LNCAP (cell line): ENCODE data around the gene LPP.

Experiments
- TF ChIP-seq, protein P1 (sequence below): fragments of 450-650 bp; IDR thresholded peaks from 2 replicates; pipeline ENCODE4 v1.5.1; 2017; ENCODE audit warnings: mild to moderate bottlenecking

The LPP gene

DNA sequence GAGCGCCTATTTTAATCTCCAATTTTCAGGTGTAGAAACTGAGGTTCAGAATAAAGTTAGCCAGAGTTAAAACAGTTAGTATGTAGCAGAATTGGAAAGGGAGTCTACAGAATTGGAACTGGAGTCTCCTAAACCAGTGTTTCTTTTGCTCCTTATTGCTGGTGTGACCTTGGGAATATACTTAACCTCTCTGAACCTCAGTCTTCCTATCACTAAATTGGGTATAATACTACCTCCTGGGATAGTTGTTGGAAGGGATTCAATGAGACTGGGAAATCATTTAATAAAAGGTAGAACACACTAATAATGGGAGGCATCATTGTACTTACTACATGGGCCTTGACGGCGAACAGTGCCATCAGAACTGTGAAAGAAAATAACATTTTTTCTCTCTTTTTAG is 55.1 kb downstream of the LPP start:
- TF ChIP-seq, protein P1, sequence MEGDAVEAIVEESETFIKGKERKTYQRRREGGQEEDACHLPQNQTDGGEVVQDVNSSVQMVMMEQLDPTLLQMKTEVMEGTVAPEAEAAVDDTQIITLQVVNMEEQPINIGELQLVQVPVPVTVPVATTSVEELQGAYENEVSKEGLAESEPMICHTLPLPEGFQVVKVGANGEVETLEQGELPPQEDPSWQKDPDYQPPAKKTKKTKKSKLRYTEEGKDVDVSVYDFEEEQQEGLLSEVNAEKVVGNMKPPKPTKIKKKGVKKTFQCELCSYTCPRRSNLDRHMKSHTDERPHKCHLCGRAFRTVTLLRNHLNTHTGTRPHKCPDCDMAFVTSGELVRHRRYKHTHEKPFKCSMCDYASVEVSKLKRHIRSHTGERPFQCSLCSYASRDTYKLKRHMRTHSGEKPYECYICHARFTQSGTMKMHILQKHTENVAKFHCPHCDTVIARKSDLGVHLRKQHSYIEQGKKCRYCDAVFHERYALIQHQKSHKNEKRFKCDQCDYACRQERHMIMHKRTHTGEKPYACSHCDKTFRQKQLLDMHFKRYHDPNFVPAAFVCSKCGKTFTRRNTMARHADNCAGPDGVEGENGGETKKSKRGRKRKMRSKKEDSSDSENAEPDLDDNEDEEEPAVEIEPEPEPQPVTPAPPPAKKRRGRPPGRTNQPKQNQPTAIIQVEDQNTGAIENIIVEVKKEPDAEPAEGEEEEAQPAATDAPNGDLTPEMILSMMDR, result no peak

DNA sequence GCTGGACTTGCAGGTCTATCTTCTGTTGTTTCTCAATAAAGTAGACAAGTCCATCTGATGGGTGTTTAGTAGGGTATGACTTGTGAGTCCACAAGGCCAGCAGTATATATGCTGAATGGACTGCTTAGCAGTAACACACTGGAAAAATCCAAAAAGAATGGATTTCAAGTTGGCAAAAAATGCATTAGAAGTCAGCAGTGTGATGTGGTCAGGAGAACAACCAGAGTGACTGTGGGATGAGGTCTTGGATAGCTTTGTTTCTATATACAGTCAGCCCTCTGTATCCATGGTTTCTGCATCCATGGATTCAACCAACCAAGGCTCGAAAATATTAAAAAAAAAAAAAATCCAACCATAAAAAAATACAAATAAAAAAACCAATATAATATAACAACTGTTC is 55.8 kb downstream of the LPP start:
- TF ChIP-seq, protein P1, result no peak

DNA sequence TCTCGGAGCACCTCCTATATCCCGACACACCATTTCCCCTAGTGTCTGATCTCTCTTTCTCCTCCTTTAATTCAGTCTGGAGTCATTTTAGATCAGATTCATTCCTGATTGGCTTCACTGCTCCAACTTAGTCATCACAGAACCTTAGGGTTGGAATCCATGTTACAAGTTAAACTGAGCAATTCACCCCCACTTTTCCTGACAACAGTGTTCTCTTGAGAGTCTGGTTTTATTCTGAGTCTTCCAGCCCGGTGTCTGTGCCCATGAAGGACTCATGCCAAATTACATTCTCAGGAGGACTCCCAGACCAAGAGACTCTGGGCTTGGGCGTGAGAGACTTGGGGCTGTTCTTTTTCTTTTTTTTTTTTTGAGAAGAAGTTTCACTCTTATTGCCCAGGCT is 57.5 kb downstream of the LPP start:
- TF ChIP-seq, protein P1, result no peak

DNA sequence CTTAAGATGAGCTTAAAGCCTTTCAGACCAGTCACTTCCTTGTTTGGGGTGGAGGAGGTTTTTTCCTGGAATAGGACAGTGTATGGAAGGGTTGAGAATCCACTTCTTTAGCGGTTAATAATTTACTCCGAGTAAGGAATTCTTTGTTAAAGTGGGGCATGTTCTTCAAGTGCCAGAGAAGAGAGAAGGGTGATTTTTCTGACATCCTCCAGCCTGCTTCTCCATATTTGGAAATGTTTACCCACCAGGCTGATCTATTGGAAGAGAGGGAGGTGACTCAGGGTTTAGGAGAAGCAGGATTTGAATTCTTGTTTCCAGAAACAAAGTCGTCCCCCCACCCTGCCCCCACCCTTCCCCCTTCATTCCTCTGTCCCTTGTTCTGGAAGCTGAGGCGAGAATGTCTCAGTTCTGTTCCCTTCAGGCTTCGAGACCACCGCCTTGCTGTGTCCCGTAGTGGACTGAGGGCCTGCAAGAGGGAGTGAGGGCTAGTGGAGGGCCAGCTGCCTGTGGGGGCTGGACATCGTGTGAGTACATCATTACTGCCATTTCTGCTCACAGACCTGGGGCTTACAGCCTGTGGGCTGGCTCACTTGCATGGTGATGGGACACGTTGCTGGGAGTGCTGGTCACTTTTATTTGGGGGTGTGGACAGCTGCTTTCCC is 58.5 kb downstream of the LPP start:
- TF ChIP-seq, protein P1, result no peak

DNA sequence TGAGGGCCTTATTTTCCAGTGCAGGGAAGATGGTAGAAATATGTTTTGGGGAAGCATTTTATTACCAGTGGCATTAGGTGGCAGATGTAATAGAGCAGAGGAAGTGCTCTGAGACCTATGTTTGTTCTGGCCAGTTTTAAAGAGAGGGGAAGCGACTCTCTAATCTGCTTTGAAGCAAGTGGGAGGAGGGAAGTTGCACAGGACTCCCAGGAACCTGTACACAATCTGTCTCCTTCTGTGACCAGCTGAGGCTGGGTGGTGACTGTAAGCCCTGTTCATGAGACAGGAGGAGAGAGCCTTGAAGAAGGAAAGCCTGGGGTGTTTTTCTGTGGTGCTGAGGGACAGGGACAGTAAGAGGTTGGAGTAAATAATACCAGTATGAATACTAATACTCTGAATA is 60.5 kb downstream of the LPP start:
- TF ChIP-seq, protein P1, result no peak

DNA sequence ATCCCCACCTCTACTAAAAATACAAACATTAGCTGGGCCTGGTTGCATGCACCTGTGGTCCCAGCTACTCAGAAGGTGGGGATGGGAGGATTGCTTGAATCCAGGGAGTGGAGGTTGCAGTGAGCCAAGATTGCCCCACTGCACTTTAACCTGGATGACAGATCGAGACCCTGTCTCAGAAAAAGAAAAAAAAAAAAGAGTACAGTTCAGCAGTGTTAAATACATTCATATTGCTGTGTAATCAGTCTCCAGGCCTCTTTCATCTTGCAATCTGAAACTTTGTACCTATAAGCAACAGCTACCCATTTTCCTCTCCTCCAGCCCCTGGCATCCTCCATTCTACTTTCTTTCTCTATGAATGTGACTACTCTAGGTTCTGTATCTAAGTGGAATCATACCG is 61.2 kb downstream of the LPP start:
- TF ChIP-seq, protein P1, result no peak

DNA sequence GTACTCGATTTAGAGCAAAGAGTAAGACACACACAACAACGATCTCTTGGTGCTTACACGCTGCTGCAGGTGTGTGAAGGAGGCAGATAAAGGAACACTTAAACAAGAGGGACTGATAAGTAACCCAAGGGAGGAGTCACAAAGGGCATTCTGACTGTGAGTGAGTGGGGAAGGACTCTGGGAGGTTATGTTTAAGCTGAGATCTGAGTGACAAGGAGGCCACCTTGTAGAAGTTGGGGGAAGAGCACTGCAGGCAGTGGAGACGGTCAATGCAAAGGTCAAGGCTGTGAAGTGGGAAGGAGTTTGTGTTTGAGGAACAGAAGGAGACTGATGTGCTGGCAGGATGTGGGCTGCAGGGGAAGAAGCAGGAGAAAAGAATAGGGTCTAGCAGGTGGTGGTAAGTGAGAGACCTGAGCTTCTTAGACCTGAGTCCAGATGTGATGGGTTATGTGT is 63.1 kb downstream of the LPP start:
- TF ChIP-seq, protein P1, result no peak

DNA sequence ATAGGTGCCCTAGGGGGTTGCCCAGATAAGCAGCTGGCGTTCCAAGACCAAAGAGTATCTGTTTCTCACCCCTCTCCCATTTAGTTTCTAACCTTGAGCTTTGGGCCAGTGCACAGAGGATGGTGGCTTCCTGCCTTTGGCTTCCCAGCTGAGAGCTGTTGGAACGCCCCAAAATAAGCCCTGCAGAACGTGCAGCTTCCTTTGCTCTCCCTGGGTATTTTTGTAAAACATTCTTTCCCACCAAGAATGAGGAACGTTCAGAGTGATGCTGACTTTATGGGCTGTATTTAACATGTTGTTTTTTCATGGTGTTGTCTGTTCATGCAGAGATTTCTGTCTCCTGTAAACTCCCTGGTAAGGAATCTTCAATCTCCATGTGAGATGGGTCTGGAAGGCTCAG is 63.8 kb downstream of the LPP start:
- TF ChIP-seq, protein P1, result no peak
